Fibroblast of skin of back (primary cell): ENCODE measurements around the gene TKT.

Experiments
- DNase-seq: peaks from one replicate; pipeline ENCODE4 v3.0.0-alpha.2; 2013

Gene TKT

DNA sequence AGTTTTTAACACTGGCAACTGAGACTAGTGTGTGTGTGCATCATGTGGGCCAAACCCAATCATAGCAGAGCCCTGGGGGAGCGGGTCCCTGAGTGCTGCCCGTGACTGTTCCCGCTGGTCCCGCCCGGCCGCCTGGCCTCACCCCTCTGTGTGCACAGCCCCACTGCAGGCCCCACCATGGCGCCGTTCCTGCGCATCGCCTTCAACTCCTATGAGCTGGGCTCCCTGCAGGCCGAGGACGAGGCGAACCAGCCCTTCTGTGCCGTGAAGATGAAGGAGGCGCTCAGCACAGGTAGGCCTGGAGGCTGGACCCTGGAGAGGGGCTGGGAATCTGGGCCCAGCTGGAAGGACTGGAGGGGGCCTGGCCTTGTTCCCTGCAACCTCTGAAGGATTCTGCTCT is 77.6 kb downstream of the TKT start:
- DNase-seq = no peak

DNA sequence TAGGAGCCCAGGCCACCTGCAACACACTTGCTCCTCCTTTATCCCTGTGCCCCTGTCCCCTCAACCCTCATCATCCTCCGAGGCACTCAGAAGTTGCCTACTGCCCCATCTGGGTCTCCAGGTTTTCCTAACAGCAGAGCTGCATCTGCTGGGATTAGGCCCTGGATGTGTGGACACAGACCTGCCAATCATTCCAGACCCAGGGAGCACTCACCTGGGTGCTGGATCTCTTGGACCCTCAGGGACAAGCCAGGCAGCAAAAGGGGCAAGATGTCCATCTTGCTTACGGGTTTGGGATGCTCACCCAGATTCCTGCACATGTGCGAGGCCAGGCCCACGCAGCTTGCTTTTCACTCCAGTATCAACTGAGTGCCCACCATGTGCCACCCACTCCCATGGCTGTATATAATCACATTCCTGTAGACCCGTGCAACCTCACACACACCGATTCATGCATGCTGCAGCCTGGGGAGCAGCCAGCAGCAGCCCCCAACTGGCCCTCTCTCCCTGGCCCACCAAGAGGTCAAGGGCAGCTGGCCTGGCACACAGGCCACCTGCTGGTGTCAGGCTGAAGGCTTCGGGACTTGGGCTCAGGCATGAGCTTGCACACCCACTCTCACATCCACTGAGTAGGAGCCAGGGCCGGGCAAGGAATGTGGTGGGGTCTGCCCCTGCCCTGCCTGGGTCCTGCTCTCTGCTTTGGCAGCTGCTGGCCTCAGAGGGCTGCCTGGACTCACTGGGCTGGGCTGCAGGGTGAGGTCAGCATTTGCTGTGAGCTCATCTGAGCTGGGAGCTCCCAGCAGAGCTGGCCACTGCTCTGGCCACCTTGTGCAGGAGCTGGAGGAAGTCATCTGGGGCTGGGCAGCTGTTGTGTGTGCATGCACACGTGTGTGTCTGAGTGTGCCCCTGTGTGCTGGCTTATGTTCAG is 79.9 kb downstream of the TKT start:
- no peak for DNase-seq
